Fibroblast of villous mesenchyme (primary cell): ENCODE results near the gene STAT5B. TPM values are rescaled to one million over a fixed set of nuclear protein-coding genes. Genes with fewer than 3 reads are reported as not detected.
A peak's percentile ranks its signal among the peaks of the same experiment; 100 is the strongest.
"Not testable (repeated sequence)": the region's sequence is repeated elsewhere in the genome, so short reads cannot be mapped to it uniquely, and the experiment has no call there.

Experiments
- DNase-seq: peaks from one replicate; pipeline ENCODE4 v3.0.0-alpha.2; 2010; ENCODE audit warnings: low read depth
- H3K4me3 ChIP-seq: 2 replicates; pipeline ENCODE4 v1.5.1; 2011; ENCODE audit warnings: low read depth, mild to moderate bottlenecking, low read length
- CTCF ChIP-seq: IDR thresholded peaks from 2 replicates; pipeline ENCODE4 v1.5.1; 2012; ENCODE audit warnings: low read depth, mild to moderate bottlenecking, low read length; ENCODE audit not compliant: insufficient read depth
- total RNA-seq: library from RNA; depleted of rRNA; stranded (reverse); fragments of >200 nt; gene quantifications from 2 replicates; pipeline ENCODE4 v1.2.3, GENCODE V29; 2012

Gene STAT5B
- total RNA-seq, 1 donor, result 38.4 TPM

- no peak for TF ChIP-seq CTCF
- no peak for DNase-seq
- H3K4me3 ChIP-seq, result no peak overlapping the region
These were observed 85.5 kb downstream of the STAT5B start for GRCh38 chr17:42190491-42191274.

GRCh38 chr17:42189651-42189965 is 86.6 kb downstream of the STAT5B start:
- H3K4me3 ChIP-seq, result no peak overlapping the region
- no peak for DNase-seq
- TF ChIP-seq CTCF, result no peak

GRCh38 chr17:42188749-42189650 is 87.2 kb downstream of the STAT5B start:
- TF ChIP-seq CTCF, result no peak
- H3K4me3 ChIP-seq, result no peak overlapping the region
- DNase-seq, result no peak

DNA sequence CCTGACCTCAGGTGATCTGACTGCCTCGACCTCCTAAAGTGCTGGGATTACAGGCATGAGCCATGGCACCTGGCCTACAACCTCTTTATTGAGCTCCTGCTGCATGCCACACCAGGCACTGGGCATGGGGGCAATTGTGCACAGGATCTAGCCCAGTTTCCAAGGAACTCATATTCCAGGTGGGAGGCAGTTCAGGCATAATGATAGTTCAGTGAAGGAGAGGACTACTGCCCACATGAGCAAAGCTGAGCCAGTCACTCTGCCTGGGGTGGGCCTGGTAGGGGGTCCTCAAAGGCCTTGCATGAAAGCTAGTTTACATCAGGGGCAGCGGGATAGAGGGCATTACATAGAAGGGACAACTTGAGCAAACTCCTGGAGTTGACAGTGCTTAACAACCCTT is 88.4 kb downstream of the STAT5B start:
- H3K4me3 ChIP-seq, result no peak overlapping the region
- TF ChIP-seq CTCF, result no peak
- DNase-seq, result no peak

- not testable (repeated sequence) for DNase-seq, H3K4me3 ChIP-seq
These were observed 90.0 kb downstream of the STAT5B start for GRCh38 chr17:42186191-42186590.

DNA sequence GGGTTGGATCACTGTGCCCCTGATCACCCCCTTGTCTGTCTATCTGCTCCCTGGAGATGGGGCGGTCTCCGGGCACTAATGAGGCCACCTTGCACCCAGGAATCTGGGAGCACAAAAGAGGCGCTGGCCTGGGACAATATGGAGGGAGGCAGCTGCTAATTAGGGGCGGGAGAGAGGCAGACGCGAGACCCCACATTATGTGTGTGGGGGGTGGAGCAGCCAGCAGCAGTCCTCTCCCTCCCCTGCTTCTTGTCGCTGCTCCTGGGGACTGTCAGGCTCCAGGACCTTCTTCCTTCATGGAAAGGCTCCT is 90.6 kb downstream of the STAT5B start:
- no peak overlapping the region for H3K4me3 ChIP-seq
- no peak for TF ChIP-seq CTCF
- no peak for DNase-seq

DNA sequence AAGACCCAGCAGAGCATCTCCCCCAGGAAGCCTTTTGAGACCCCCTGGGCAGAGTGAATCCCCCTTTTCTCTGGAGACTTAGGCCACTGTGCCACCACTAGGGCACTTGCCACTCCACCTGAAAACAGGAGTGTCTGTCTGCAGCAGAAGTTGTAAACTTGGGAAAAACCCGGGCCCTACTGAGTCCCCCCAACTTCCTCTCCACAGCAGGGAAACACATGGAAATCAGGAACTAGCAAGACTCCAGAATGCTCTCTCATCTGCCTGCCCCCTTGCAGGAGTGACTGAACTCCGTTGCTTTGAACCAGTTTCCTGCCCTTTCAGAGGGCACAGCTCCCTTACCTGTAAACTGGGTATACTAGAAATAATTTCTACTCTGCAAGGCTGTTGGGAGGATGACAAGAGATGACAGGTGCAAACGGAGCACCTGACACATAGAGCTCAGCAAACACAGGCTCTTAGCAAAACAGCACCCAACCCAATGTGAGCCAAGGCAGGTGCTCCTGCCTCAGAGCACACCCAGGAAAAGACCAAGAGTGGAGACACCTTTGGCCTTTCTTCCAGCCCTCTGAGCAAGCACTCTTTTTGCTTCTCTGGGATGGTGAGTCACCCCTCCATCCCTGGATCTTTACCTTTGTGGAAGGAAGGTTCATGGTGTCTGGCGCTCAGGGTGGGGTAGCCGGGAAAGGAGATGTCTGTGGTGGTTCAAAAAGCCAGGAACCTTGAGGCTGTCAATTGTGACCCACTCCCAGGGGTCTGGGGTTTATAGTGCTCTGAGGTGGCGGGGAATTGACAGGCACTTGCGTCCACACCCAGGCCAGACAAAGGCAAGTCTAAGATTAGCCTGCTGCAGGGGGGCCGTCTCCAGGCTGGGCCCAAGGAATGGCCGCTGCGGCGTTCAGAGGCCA is 91.2 kb downstream of the STAT5B start, which contains the start of gene HCRT:
Gene HCRT (minus strand): TSS at position 740 of the 908 bp plus-strand sequence. CDS start 87 bp downstream, at position 653.
- H3K4me3 ChIP-seq, result peak within 1 kb of the TSS; percentile 25
- TF ChIP-seq CTCF, result no peak
- no peak for DNase-seq
